ENCODE measurements around the gene OR6S1. TPM values are rescaled to one million over a fixed set of nuclear protein-coding genes. Genes with fewer than 3 reads are reported as not detected.

The OR6S1 gene
- total RNA-seq, 1 experiment from 2014 or later = not detected

GRCh38 chr14:20591235-20591634 lies 50.3 kb downstream of the OR6S1 start, which contains the start of gene RNASE12 (continued):
- no peak for TF ChIP-seq E2F4 (CRISPR knock-in tag; IDR thresholded peaks at IDR 0.05; ENCODE audit: borderline replicate concordance, low read depth)
- TF ChIP-seq ERG (CRISPR knock-in tag; IDR thresholded peaks at IDR 0.05) = no peak
- no peak for TF ChIP-seq CBFB (CRISPR knock-in tag; IDR thresholded peaks at IDR 0.05; ENCODE audit: low read depth)
- TF ChIP-seq, protein P1, sequence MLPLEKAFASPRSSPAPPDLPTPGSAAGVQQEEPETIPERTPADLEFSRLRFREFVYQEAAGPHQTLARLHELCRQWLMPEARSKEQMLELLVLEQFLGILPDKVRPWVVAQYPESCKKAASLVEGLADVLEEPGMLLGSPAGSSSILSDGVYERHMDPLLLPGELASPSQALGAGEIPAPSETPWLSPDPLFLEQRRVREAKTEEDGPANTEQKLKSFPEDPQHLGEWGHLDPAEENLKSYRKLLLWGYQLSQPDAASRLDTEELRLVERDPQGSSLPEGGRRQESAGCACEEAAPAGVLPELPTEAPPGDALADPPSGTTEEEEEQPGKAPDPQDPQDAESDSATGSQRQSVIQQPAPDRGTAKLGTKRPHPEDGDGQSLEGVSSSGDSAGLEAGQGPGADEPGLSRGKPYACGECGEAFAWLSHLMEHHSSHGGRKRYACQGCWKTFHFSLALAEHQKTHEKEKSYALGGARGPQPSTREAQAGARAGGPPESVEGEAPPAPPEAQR (CRISPR knock-in tag; IDR thresholded peaks at IDR 0.05) = no peak
- no peak for TF ChIP-seq PRRX2 (CRISPR knock-in tag; IDR thresholded peaks at IDR 0.05)
- no peak for TF ChIP-seq RORB (CRISPR knock-in tag; IDR thresholded peaks at IDR 0.05)
- TF ChIP-seq, protein P2, sequence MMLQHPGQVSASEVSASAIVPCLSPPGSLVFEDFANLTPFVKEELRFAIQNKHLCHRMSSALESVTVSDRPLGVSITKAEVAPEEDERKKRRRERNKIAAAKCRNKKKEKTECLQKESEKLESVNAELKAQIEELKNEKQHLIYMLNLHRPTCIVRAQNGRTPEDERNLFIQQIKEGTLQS (CRISPR knock-in tag; conservative IDR thresholded peaks at IDR 0.05) = no peak
- TF ChIP-seq NR3C1 (CRISPR knock-in tag; conservative IDR thresholded peaks at IDR 0.05; ENCODE audit: low read depth) = no peak

Other genes starting within 250 kb of the OR6S1 start
- gene TEP1, start 228.2 kb downstream of the OR6S1 start, total RNA-seq (2021) = 16.0 to 19.4 TPM (median 18.8 TPM) in 3 replicates
- gene KLHL33, start 205.5 kb downstream of the OR6S1 start, total RNA-seq (2021) = 0.07 to 0.18 TPM (median 0.17 TPM) in 3 replicates
- gene OSGEP, start 186.9 kb downstream of the OR6S1 start, total RNA-seq (2021) = 33.3 to 40.0 TPM (median 37.3 TPM) in 3 replicates
- 299 to 324 TPM (median 308 TPM) in 3 replicates for gene APEX1, start 186.5 kb downstream of the OR6S1 start, total RNA-seq (2021)
- 28.3 to 34.1 TPM (median 29.7 TPM) in 3 replicates for gene PIP4P1, start 180.3 kb downstream of the OR6S1 start, total RNA-seq (2021)
- gene PNP, start 172.3 kb downstream of the OR6S1 start, total RNA-seq (2021) = 72.7 to 95.8 TPM (median 75.0 TPM) in 3 replicates
- gene RNASE10, start 136.2 kb downstream of the OR6S1 start, total RNA-seq (2021) = 0.82 to 1.2 TPM (median 1.0 TPM) in 3 replicates
- 0.14 TPM in 1 of 3 replicates, not detected in the others for gene RNASE9, start 80.6 kb downstream of the OR6S1 start, total RNA-seq (2021)
- not detected in 3 replicates for gene RNASE11, start 53.7 kb downstream of the OR6S1 start, total RNA-seq (2021)
- gene RNASE12, start 50.3 kb downstream of the OR6S1 start, total RNA-seq (2021) = not detected in 3 replicates
- gene RNASE4, start 42.9 kb upstream of the OR6S1 start, total RNA-seq (2021) = 1.0 to 2.8 TPM (median 2.4 TPM) in 3 replicates
- gene ANG, start 47.1 kb upstream of the OR6S1 start, total RNA-seq (2021) = 4.8 to 5.2 TPM (median 4.9 TPM) in 3 replicates
- 0.20 TPM in 1 of 3 replicates, not detected in the others for gene EDDM3A, start 104.2 kb upstream of the OR6S1 start, total RNA-seq (2021)
- gene EDDM3B, start 126.7 kb upstream of the OR6S1 start, total RNA-seq (2021) = not detected in 3 replicates
- 0.18 to 0.37 TPM (median 0.18 TPM) in 3 replicates for gene RNASE6, start 139.6 kb upstream of the OR6S1 start, total RNA-seq (2021)
- 3.4 to 6.2 TPM (median 4.7 TPM) in 3 replicates for gene RNASE1, start 161.2 kb upstream of the OR6S1 start, total RNA-seq (2021)
- not detected in 3 replicates for gene RNASE3, start 249.7 kb upstream of the OR6S1 start, total RNA-seq (2021)